ENCODE results near the gene MPP2. TPM values are rescaled to one million over a fixed set of nuclear protein-coding genes. Genes with fewer than 3 reads are reported as not detected.

Gene MPP2
- total RNA-seq, 2 donors from 2014 or later: 11.9 to 15.6 TPM

DNA sequence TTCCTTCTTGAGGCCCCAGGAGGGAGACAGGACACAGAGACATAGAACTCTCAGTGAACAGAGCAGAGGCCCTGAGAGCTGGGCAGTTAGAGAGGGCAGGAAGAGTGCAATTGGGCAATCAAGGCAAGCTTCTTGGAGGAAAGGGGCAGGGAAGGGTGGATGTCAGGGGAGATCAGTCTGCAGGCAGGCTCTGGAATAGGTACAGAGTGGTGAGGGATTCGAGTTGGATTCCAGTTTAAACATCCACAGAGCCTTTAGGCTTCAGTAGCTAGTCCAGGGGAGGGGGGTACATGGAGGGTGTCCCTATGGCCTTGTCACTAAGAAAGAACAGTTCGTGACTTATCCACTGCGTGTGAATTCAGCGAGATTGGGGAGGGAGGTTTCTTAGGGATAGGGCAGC is 44.4 kb upstream of the MPP2 start:
- DNase-seq (ENCODE audit: low spot score): no peak
- Histone ChIP-seq H3K27ac (no peak overlapping the region), H3K27me3 (peaks cover 11 to 24% of the 10 kb centered on the region in 2 donors), H3K9me3 (no peaks in the 10 kb centered on the region), H3K36me3 (no peaks in the 10 kb centered on the region), H3K4me3 (no peak overlapping the region), H3K4me1 (peaks cover 0 to 12% of the 10 kb centered on the region in 2 donors)
- TF ChIP-seq, protein P1, sequence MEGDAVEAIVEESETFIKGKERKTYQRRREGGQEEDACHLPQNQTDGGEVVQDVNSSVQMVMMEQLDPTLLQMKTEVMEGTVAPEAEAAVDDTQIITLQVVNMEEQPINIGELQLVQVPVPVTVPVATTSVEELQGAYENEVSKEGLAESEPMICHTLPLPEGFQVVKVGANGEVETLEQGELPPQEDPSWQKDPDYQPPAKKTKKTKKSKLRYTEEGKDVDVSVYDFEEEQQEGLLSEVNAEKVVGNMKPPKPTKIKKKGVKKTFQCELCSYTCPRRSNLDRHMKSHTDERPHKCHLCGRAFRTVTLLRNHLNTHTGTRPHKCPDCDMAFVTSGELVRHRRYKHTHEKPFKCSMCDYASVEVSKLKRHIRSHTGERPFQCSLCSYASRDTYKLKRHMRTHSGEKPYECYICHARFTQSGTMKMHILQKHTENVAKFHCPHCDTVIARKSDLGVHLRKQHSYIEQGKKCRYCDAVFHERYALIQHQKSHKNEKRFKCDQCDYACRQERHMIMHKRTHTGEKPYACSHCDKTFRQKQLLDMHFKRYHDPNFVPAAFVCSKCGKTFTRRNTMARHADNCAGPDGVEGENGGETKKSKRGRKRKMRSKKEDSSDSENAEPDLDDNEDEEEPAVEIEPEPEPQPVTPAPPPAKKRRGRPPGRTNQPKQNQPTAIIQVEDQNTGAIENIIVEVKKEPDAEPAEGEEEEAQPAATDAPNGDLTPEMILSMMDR (IDR thresholded peaks at IDR 0.05): no peak

DNA sequence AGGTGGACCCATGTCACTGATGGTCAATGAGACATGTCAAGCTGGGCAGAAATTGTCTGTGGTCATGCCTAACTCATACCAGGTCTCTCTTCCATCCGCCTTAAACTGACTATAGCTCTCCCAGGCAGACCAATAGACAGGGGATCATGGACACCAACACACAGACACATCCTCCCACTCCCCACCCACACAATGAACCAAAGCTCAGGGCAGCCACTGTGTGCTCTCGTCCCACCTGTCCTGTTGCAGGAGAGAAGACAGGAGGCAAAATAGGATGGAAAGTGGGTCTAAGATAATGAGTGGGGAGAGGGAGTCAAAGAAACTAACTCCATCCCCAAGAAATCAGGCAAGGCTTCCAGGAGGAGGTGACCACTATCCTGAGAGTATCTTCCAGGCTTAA is 43.2 kb upstream of the MPP2 start:
- TF ChIP-seq, protein P1 (IDR thresholded peaks at IDR 0.05): no peak

DNA sequence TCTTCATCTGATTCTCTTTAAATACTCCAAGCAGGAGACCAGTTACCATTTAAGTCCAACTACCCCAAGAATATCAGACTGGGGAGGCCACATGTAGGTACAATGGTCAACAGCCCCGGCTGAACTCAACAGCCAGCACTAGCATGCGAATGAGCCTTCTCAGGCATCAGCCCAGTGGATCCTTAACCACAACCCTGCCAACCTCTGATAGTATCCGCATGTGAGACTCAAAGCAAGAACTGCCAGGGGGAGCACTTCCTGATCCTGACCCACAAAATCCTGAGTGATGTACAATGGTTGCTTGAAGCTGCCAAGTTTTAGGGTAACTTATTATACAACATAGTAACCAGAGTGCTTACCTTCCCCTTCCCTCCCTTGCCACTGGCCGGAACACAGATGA is 42.4 kb upstream of the MPP2 start:
- H3K4me1 ChIP-seq: peaks cover 0 to 12% of the 10 kb centered on the region in 2 donors
- DNase-seq (ENCODE audit: low spot score): no peak
- H3K27me3 ChIP-seq: peaks cover 11 to 24% of the 10 kb centered on the region in 2 donors
- H3K36me3 ChIP-seq: no peaks in the 10 kb centered on the region
- H3K27ac ChIP-seq: no peak overlapping the region
- no peak overlapping the region for H3K4me3 ChIP-seq
- H3K9me3 ChIP-seq: no peaks in the 10 kb centered on the region
- TF ChIP-seq, protein P1 (IDR thresholded peaks at IDR 0.05): no peak

More for the DNA sequence above, 43.2 kb upstream of the MPP2 start:
- H3K9me3 ChIP-seq: no peaks in the 10 kb centered on the region
- no peaks in the 10 kb centered on the region for H3K36me3 ChIP-seq
- peaks cover 0 to 12% of the 10 kb centered on the region in 2 donors for H3K4me1 ChIP-seq
- H3K4me3 ChIP-seq: no peak overlapping the region
- no peak for DNase-seq (ENCODE audit: low spot score)
- no peak overlapping the region for H3K27ac ChIP-seq
- peaks cover 11 to 24% of the 10 kb centered on the region in 2 donors for H3K27me3 ChIP-seq

DNA sequence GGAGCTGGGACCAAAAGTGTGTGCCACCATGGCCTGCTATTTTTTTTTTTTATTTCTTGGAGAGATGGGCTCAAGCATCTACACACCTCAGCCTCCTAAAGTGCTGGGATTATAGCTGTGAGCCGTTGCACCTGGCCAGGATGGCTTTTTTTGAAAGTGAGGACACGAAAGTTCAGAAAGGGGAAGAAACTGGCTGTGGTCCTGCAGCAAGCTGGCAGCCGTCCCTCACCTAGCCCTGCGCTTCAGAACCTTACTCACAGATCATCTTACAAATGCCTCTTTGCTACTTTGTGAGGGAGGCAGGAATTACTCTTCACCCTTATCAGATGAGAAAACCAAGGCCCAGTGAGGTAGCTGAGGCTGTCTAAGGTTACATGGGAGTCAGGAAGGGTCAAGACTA is 39.4 kb upstream of the MPP2 start:
- Histone ChIP-seq H3K27me3 (peaks cover 0 to 7% of the 10 kb centered on the region in 2 donors), H3K4me1 (no peaks in the 10 kb centered on the region), H3K4me3 (no peak overlapping the region), H3K9me3 (no peaks in the 10 kb centered on the region), H3K36me3 (no peaks in the 10 kb centered on the region), H3K27ac (no peak overlapping the region)
- DNase-seq (ENCODE audit: low spot score): no peak
- TF ChIP-seq, protein P1 (IDR thresholded peaks at IDR 0.05): no peak

DNA sequence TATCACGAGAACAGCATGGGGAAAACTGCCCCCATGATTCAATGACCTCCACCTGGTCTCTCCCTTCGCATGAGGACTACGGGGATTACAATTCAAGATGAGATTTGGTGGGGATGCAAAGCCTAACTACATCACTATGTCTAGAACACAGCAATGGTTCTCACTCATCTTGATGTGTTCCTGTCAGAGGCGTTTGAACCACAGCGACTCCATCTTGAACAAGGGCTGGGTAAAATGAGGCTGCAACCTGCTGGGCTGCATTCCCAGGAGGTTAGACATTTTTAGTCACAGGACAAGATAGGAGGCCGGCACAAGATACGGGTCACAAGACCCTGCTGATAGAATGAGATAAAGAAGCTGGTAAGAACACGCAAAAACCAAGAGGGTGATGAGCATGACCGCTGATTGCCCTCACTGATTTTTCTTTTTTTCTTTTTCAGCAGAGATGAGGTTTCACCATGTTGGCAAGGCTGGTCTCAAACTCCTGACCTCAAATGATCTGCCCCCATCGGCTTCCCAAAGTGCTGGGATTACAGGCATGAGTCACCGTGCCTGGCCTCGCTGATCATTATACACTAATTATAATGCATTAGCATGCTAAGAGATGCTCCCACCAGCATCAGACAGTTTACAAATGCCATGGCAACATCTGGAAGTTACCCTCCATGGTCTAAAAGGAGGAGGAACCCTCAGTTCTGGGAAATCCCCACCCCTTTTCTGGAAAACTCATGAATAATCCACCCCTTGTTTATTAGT is 37.9 kb upstream of the MPP2 start:
- Histone ChIP-seq H3K27me3 (no peaks in the 10 kb centered on the region), H3K27ac (no peak overlapping the region), H3K9me3 (no peaks in the 10 kb centered on the region), H3K4me1 (no peaks in the 10 kb centered on the region), H3K36me3 (no peaks in the 10 kb centered on the region), H3K4me3 (no peak overlapping the region)
- TF ChIP-seq, protein P1 (IDR thresholded peaks at IDR 0.05): no peak
- no peak for DNase-seq (ENCODE audit: low spot score)

Data from right atrium auricular region (tissue), 2 donors.